LHCN-M2 (cell line): ENCODE results near the gene ATG13. TPM values are rescaled to one million over a fixed set of nuclear protein-coding genes. Genes with fewer than 3 reads are reported as not detected.

Experiments used
- DNase-seq: peaks from one replicate; pipeline ENCODE4 v3.0.0-alpha.2; 2012; ENCODE audit warnings: low read depth
- total RNA-seq: library from RNA; depleted of rRNA; stranded (reverse); fragments of >200 nt; gene quantifications from 2 replicates; pipeline ENCODE4 v1.2.3, GENCODE V29; 2014

ATG13 gene
- total RNA-seq, 1 experiment from 2014 or later, result 54.2 TPM

DNA sequence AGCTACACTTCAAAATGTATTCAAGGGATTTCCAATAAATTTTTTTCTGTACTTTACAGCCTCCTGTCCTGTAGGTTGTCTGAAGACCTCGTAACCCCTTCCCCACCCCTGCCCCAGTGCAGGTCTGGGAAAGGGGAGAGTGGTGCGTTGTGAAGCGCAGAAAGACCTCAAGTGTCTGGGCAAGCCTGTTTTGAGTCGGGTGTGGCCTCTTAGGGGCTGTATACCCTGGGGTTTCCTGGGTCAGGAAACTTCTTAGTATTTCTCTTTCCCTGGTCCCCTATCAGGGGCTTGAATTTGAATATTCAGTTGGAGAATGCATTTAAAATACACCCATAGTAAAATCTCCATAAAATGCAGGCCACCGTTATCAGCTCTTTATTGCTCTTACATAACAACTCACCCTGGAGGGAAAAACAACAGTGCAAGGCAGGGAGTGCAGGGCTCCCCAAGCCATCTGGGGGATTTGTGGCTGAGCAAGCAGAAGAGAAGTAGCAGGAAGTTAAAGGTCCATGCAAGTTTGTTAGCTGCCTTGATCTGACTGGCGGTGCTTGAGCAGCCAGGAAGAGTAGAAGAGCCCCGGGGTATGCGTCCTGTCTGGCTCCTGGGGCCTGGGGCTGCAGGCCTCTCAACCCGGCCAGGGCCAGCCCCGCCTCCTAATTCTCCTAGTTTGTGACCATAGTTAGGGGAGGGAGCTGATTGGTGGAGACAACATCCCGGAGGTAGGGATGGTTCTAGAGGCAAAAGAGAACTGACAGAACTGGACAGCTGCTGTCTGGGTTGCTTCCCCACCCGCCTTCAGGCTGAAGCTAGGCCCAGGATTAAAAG is 57.3 kb downstream of the ATG13 start:
- peak; percentile 93 for DNase-seq

DNA sequence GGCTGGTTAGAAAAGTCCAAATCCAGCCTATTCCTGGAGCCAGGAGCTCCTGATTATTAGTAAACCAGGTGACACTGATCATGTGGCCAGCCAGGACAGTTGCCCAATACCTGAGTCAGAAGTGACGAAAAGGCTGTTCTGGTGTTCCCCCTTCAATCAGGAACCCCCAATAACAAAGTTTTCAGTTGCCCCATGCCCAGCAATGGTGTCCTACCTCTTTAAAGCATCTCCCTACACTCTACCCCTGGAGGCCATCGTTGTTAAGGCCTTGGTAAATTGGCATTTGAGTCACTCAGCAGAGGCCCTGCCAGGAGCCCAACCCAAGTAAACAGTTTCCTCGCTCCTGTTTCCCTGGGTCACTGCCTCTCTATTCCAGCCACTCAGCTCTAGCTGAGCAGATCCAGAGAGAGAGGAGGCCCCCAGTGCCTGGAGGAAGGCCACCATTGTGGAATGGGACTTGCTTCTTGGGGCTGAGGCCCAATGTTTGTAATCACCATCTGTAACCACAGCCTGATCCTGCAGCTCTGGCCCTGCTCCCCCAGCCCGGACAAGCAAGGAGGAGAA is 58.0 kb downstream of the ATG13 start:
- DNase-seq, result peak; percentile 89

DNA sequence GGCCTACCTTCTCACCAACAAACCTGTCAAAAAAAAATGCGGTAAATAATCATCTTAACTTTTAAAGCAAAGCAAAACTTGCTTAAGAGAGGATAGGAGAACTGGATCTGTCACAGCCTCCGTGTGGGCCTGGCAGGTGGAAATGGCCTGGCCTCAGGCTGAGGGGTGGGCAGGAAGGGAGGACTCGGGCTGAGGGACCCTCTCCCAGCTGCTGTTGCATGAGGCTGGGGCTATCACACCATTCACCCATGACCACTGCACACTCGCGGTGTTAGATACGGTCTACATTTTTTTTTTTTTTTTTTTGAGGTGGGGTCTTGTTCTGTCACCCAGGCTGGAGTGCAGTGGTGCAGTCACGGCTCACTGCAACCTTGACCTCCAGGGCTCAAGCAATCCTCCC is 58.6 kb downstream of the ATG13 start:
- DNase-seq, result no peak

DNA sequence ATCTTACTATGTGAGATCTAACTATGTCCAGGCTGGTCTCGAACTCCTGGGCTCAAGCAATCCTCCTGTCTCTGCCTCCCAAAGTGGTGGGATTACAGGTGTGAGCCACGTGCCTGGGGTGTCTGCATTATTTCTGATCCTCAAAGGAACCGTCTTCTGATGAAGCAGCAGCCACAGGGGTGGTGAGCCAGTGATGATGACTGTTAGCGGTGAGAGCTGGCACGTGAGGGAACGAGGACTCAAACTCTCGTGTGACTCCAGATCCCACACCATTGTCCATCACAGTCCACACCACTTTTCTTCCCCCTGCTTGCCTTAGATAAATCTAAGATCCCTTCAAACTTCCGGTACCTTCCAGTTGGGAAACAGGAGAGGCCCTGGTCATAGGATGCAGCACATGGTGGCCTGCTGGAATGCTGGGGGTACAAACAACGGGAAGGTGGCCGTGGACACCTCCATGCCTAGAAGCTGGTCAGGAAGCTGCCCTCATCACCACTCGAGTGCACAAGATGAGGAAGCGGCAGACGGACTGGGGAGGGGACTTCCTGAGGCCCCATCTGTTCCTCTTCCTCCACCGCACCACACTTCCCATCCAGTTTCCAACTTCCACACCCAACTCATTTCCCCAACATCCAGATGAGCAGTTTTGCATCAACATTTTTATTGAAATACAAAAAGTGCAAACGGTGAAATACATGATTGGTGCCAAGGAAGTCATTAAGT is 59.2 kb downstream of the ATG13 start:
- no peak for DNase-seq

DNA sequence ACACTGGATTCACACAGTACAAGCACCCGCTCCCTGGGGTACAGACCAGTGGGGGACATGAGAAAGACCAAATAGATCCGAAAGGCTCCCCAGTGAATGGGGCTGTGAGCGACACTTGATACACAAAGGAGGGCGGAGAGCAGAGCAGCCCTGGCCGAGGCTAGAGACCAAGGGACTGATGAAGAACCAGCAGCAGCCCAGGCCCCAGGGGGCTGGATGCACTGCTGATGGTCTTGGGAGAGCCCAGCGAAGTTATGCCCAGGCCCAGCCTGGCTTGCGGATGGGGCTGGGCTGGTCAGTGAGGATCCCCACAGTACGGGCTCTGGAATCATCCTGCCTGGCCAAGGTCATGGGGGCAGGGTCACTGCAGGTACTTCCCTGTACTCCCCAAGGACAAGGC is 59.8 kb downstream of the ATG13 start:
- no peak for DNase-seq

DNA sequence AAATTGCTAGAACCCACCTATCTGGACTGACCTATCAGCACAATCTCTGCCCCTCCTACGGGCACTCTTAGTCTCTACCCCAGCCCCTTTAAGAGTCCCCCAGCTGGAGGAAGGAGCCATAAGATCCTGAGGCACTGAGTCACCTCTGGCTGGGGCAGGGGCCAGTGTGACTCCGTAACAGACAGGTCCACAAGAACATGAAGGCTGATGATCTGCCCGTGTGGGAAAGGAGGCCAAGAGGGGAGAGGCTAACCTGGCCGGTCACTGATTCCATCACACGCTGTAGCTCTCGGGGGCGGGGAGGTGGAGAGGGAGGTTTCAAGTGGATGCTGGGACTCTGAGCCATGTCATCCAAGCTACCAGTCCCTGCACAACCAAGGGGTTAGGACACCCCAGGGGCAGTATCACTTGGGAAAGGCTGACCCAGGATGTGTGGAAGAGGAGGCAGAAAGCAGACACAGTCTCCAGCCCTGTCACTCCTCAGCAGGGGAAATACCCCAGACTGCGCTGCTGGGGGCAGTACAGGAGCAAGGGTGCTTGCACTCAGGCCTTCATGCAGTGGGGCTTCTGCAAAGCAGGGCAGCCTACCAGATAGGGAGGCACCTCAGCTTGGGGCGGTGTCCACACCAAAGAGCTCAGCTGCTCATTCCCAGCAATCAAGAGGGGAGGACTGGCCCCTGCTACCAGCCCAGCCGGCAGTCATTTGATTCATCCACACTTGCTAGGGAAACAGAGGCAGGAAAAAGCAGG is 60.8 kb downstream of the ATG13 start:
- no peak for DNase-seq

DNA sequence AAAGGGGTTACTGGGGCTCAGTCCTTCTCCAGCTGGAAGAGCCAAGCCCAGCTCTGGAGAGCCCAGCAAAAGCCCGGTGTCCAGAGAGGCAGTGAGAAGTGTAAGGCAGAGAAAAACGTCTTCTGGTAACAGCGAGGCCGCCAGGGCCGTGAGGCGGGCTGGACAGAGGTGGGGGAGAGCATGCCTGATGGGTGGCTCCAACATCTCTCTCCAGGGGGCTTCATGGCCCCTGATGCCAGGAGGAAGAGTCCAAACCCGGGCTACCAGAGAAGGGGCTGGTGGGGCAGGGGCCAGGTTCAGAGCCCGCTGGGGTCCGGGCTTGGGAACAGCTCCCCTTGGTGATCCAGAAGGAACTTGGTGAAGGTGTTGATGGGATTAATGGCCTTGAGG is 61.4 kb downstream of the ATG13 start:
- no peak for DNase-seq

DNA sequence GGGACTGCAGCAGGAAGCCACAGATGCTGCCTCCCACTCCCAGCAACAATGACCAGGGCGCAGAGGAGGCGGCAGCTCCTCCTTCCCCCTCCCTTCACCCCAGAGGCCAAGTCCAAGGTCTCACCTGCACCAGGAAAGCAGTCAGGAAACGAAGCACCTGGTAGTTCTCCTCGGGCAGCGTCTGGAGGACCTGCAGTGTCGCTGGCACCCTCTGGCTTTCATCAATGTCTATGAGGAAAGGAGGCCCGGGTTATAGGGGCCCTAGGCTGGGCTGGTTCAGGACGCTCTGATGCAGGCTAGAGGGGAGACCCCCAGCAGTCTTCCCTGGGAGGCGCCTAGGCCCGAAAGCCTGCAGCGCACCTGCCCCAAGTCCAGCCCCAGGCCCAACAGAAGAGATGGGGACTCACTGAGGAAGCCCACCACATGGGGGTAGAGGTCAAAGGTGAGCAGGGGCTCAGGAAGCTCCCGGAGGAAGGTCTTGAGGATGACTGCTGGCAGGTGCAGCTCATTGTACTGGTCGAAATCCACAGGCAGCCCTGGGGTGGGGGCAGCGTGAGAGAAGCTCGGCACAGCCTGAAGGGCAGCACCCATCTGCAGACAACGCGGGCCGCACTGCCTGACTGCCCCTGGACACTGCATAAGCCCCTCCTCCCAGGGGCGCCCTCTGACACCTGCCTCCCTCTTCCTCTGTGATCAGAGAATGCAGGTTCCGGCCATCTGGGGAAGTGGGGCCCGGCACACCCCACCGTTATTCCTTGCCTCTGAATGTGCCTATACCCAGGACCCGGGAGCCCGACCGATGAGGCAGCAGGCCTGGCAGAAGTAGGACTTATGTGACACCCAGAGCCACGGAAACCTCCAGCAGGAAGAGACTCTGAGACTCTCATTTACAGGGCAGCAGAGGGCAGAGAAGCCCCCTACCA is 62.1 kb downstream of the ATG13 start:
- DNase-seq, result no peak

DNA sequence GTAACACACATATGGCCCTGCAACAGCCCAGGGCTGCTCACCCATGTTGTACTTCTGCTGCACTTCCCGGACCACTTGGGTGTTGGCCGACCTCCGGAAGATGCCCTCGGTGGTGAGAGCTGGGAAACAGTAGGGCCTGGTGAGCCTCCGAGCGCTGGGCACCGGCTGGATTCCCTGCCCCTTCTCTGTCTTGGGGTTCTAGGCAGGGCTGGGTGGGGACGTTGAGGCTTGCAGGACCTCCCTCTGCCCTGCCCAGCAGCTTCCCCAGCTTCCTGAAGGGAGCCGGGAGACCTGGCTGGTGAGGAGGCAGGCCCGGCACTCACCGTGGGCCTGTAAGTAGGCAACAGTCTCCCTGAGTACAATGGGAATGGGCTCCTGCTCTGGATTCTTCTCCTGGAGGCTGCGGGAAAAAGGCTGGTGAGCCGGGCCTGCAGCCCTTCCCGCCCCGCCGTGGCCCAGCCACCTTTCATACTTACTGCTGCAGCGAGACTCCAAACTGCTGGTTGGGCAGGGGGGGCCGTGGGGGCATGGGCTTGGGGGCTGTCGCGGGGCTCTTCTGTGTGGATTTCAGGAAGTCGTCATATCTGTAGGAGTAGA is 62.9 kb downstream of the ATG13 start:
- DNase-seq, result no peak

DNA sequence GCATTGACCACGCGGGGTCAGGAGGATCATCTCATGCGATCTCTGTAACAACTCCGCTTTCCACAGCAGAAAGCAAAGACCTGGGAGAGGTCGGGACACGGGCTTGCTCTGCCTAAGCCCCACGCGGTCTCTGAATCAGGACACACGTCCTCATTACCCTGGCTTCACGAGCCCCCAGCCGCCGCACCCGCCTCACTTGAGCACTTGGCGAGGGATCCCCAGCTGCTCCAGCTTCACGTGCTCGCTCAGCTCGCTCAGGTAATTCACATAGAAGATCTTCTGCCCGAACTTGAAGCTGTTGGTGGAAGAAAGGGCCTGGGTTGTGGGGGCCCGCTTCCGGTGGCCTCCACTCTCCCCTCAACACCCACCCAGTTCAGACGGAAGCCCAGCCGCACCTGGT is 63.5 kb downstream of the ATG13 start:
- no peak for DNase-seq

DNA sequence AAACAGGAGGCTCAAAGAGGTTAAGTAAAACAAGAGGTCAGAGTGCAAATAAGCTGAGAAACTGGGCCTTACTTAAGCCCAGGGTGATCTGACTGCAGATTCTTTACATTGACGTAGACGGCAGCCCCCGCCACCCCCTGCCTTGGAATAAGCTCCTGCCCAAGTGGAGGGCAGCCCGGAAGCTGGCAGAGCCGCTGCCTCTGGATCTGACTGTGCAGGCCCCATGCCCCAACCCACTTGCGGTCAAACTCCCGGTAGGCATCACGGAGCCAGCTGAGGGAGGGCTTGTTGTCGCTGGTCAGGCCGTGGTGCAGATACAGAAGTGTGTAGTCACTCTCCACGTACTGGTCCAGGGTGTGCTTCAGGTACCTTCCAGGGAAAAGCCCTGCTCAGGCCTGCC is 64.5 kb downstream of the ATG13 start:
- no peak for DNase-seq

DNA sequence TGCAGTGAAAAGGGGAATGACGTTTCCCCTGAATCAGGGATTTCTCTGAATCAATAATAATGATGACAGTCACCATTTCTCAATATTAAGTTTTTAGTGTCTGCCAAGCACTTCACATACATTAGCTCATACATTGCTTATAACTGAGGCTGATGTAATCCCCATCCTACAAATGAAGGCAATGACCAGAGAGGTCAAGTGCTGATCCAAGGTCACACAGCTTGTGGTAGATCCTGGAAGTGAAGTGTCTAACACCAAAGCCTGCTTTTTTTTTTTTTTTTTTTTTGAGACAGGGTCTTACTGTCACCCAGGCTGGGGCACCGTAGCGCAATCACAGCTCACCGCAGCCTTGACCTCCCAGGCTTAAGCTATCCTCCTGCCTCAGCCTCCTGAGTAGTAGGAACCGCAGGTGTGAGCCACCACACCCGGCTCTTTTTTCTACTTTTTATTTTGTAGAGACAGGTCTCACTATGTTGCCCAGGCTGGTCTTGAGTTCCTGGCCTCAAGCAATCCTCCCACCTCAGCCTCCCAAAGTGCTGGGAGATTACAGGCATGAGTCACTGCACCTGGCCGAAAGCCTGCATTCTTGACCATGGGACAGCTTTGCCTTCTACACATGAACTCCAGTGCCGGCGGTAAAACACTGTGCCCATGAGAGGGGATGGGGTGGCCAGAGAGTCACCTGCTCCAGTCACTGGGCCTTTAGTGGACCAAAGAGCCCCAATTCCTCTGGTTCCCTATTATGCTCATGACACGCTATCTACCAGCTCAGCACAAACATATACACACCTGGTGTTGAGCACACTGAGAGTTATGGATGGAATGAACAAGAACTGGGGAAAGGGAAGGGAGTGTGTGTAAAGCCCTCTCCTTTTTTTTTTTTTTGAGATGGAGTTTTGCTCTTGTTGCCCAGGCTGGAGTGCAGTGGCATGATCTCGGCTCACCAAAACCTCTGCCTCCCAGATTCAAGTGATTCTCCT is 65.7 kb downstream of the ATG13 start:
- DNase-seq, result no peak

DNA sequence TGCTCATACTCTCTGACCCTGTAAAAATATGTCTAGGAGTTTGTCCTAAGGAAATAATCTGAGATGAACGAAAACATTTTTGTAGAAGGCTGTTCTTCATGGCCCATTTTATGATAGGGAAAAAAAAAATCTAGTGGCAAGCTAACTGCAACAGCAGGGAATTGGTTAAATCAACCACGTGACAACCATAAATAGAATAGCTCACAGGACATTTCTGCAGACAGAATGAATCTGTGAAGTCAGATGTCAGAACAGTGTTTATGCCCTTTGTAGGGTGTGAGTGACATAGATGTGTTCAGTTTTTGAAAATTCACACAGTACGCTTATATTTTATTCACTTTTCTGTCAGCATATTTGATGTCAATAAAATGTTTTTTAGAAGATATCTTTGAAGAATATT is 67.0 kb downstream of the ATG13 start:
- DNase-seq, result no peak

DNA sequence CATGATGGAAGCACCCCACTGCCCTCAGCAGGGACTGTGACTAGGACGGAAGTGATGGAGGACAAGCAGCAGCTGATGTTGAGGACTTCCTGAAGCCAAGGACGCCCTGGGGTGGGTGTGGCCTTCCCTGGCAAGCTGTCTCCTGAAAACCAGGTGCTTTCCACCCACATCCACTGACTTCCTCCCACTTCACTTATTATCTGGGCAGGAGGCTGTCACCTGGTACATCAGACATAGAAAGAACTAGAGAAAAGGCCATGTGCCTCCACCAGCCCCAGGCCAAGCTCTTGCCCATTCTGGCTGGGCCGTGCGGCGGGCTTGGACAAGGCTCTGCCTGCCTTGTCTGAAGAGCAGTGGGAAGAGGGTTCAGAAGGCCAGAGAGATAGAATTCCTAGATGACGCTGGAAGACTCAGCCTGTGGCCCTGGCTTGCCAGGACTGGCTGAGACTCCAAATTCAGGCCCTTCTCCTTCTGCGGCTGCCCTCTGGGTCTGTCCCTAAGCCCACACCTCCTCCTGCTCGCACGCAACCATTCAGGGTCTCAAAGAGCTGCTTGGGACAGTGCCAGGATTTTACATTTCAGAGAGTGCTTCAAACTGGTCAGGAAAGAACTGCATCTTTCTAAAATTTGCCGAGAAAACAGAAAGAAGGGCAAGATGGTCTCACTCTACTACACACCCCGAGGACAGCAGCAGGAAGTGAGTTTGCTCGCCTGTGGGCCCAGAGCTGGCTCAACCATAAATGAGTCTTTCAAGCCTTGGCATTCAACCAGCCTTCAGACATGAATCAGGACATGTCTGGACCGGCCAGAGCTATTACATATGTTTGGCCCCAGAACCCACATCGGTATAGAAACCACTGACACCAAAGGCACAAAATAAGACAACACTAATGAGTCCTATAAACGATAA is 69.8 kb downstream of the ATG13 start:
- peak; percentile 71 for DNase-seq

DNA sequence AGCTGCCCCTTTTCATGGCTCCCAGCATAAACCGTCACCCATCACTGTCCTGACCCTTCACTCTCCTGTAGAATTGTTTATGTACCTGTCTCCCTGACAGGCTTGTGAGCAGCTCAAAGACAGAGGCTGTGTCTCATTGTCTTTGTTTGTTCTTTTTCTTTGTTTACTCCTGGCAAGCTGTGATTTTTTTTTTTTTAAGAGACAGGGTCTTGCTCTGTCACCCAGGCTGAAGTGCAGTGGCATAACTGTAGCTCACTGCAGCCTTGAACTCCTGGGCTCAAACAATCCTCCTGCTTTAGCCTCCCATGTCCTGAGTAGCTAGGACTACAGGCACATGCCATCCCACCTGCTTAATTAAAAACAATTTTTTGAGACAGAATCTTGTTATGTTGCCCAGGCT is 73.3 kb downstream of the ATG13 start:
- DNase-seq, result no peak

DNA sequence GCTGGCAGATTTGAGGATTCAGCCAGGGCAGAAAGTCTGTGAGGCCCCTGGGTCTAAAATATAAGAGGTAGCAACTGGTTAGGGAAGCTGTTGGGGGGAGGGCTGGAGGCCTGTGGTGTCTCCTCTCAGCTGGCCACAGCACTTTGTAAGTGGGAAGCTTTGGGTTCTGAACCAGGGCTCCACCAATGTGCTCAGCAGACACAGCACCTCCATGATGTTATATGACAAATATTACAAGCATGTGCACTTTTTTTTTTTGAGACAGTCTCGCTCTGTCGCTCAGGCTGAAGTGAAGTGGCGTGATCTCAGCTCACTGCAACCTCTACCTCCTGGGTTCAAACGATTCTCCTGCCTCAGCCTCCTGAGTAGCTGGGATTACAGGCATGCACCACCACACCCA is 75.1 kb downstream of the ATG13 start:
- DNase-seq, result no peak

DNA sequence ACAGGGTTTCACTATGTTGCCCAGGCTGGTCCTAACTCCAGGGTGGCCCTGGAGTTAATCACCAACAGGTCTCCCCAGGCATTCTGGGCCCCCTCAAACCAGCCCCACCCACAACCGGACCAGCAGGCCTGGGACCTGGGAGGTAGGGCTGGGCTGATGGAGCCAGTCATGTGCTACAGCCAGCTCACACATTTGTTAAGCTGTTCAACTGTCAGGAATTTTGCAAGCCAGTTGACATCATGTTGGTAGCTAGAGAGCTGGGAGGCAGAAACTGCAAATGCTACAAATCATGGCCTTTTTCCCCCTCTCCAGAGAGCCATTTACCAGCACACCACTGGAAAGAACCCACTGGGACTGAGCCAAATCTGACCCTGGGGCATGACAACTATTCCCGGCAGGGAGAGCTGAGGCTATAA is 76.3 kb downstream of the ATG13 start:
- no peak for DNase-seq

DNA sequence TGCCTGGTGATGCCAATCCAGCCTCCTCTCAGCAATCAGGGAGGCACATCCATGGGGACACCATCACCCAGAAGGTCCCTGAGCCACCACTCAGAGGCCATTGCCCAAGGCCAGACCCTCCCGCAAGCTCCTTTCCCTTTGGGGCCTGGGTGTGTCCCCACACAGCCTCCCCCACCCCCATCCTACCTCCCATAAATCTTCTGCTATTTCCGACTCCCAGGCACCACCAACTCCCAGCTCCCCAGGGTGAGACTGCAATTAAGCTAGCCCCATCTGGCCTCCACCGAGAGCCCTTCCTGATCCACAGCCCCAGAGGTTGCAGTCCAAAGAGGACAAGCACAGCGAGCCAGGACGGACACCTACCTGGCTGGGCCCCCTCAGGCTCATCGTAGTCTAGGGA is 76.7 kb downstream of the ATG13 start:
- DNase-seq, result no peak
